Mucosa of rectum (tissue), 2 donors: Measurements from ENCODE around the gene CLIP4.

Experiments
- H3K27ac ChIP-seq, 2 donors: one replicate each; pipeline ENCODE4 v1.7.0; 2013; ENCODE audit warnings: inconsistent platforms in 2 of 2, low read depth in 2 of 2, low read length in 2 of 2
- H3K27me3 ChIP-seq, 2 donors: one replicate each; pipeline ENCODE4 v1.7.0; 2013; ENCODE audit warnings: low read length in 2 of 2; ENCODE audit not compliant: control insufficient read depth in 2 of 2, insufficient read depth in 2 of 2
- H3K36me3 ChIP-seq, 2 donors: one replicate each; pipeline ENCODE4 v1.7.0; 2013; ENCODE audit warnings: low read length in 2 of 2; ENCODE audit not compliant: control insufficient read depth in 2 of 2, insufficient read depth in 2 of 2
- H3K4me1 ChIP-seq, 2 donors: one replicate each; pipeline ENCODE4 v1.7.0; 2013; ENCODE audit warnings: low read length in 2 of 2, mild to moderate bottlenecking in 1 of 2; ENCODE audit not compliant: control insufficient read depth in 2 of 2, insufficient read depth in 2 of 2
- H3K4me3 ChIP-seq, 2 donors: one replicate each; pipeline ENCODE4 v1.7.0; 2013; ENCODE audit warnings: low read length in 2 of 2
- H3K9ac ChIP-seq, 2 donors: one replicate each; pipeline ENCODE4 v1.7.0; 2013; ENCODE audit warnings: low read length in 2 of 2, low read depth in 1 of 2, mild to moderate bottlenecking in 1 of 2
- H3K9me3 ChIP-seq, 2 donors: one replicate each; pipeline ENCODE4 v1.7.0; 2013; ENCODE audit warnings: low read length in 2 of 2; ENCODE audit not compliant: control insufficient read depth in 2 of 2
- donor health status: healthy.
- donor health status: Normal muscosa, but diverticular disease.

The CLIP4 gene

GRCh38 chr2:29182334-29182733 is 67.1 kb downstream of the CLIP4 start:
- H3K9me3 ChIP-seq, result no peaks in the 10 kb centered on the region
- H3K27me3 ChIP-seq, result no peaks in the 10 kb centered on the region
- H3K4me3 ChIP-seq, result no peak overlapping the region
- no peak overlapping the region for H3K9ac ChIP-seq
- H3K4me1 ChIP-seq, result no peaks in the 10 kb centered on the region
- no peak overlapping the region for H3K27ac ChIP-seq
- H3K36me3 ChIP-seq, result no peaks in the 10 kb centered on the region

GRCh38 chr2:29182920-29183319 is 67.7 kb downstream of the CLIP4 start:
- H3K9ac ChIP-seq, result no peak overlapping the region
- no peaks in the 10 kb centered on the region for H3K9me3 ChIP-seq
- no peak overlapping the region for H3K4me3 ChIP-seq
- H3K27ac ChIP-seq, result no peak overlapping the region
- H3K36me3 ChIP-seq, result no peaks in the 10 kb centered on the region
- no peaks in the 10 kb centered on the region for H3K4me1 ChIP-seq
- no peaks in the 10 kb centered on the region for H3K27me3 ChIP-seq

DNA sequence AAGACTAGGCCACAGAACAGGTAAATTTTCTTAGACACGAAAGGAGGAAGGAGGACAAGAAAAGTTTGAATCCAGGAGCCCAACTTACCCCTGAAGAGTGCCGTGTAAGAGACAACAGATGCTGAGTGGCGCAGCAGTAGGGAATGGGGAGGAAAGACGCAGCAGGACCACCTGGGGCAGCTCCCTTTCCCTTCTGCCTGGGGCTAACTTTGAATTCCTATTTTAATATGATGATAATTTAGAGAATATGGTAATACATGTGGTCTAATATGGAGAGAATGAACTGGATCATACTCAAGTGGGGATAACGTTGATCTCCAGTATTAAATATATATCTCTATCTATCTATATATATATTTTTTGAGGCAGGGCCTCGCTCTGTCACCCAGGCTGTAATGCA is 69.3 kb downstream of the CLIP4 start:
- no peaks in the 10 kb centered on the region for H3K9me3 ChIP-seq
- H3K36me3 ChIP-seq, result no peaks in the 10 kb centered on the region
- no peaks in the 10 kb centered on the region for H3K4me1 ChIP-seq
- no peak overlapping the region for H3K4me3 ChIP-seq
- H3K27ac ChIP-seq, result no peak overlapping the region
- no peaks in the 10 kb centered on the region for H3K27me3 ChIP-seq
- no peak overlapping the region for H3K9ac ChIP-seq

DNA sequence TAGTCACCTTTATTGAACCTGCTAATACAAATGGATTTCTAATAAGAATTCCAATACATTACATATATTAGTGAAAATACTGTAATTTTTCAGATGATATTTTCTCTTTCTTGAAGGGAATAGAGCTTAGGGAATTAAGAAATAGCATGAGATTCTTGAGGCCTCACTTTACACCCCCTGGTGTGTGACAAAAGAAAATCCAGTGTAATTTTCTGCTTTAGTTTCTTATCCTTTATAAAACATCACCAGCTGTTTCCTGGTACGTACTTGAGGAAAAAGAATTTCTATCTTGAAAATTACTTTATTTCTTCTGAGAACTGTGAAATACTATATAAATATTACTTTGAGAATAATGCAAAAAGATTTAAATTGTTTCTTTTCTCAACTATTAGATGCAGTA is 71.6 kb downstream of the CLIP4 start:
- H3K27me3 ChIP-seq, result no peaks in the 10 kb centered on the region
- no peaks in the 10 kb centered on the region for H3K36me3 ChIP-seq
- H3K9me3 ChIP-seq, result no peaks in the 10 kb centered on the region
- no peaks in the 10 kb centered on the region for H3K4me1 ChIP-seq
- H3K9ac ChIP-seq, result no peak overlapping the region
- H3K4me3 ChIP-seq, result no peak overlapping the region
- H3K27ac ChIP-seq, result no peak overlapping the region

- Histone ChIP-seq H3K9ac (no peak overlapping the region), H3K27me3 (no peaks in the 10 kb centered on the region), H3K4me1 (no peaks in the 10 kb centered on the region), H3K4me3 (no peak overlapping the region), H3K9me3 (no peaks in the 10 kb centered on the region), H3K36me3 (no peaks in the 10 kb centered on the region), H3K27ac (no peak overlapping the region)
Measured at GRCh38 chr2:29187926-29188325, 72.7 kb downstream of the CLIP4 start.

DNA sequence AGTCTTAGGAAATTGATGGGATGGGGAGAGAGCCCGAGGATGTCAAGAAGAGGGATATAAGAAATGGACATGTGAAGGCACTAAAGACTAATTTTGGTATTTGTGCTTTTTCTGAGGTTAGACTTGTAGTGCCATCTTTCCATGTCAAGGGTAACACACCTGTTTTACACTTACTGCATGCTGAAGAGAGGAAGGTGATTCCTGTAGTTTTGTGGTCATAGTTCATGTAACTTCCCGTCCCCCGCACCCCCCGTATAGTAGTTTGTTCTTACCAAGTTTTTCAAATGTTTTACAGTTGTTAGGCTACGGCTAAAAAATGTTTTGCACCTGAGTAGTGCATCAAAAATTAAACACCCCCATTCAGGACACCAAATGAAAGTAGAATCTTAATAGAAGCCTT is 73.8 kb downstream of the CLIP4 start:
- no peak overlapping the region for H3K4me3 ChIP-seq
- H3K27ac ChIP-seq, result no peak overlapping the region
- no peaks in the 10 kb centered on the region for H3K9me3 ChIP-seq
- H3K27me3 ChIP-seq, result no peaks in the 10 kb centered on the region
- no peaks in the 10 kb centered on the region for H3K4me1 ChIP-seq
- no peak overlapping the region for H3K9ac ChIP-seq
- H3K36me3 ChIP-seq, result no peaks in the 10 kb centered on the region

DNA sequence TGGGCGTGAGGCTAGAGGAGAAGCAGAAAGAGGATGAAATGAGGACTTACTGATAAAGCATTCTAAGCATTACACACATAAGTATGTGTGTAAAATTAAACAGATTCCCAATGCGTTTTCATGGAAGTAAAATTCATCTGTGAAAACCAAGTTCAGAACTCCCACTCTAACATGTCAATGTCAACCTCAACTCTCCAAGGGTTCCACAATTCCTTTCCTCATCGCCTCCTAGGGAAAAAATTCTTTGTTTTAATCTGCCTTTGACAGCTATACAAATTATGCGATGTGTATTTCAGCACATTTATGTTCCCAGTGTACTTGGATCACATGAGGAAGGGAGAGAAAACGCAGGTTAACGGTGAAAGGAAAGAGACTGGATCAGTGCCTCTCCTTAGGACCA is 76.6 kb downstream of the CLIP4 start:
- H3K36me3 ChIP-seq, result no peaks in the 10 kb centered on the region
- no peak overlapping the region for H3K9ac ChIP-seq
- H3K27me3 ChIP-seq, result no peaks in the 10 kb centered on the region
- no peak overlapping the region for H3K27ac ChIP-seq
- no peaks in the 10 kb centered on the region for H3K4me1 ChIP-seq
- no peak overlapping the region for H3K4me3 ChIP-seq
- no peaks in the 10 kb centered on the region for H3K9me3 ChIP-seq

- H3K27ac ChIP-seq, result no peak overlapping the region
- H3K9me3 ChIP-seq, result no peaks in the 10 kb centered on the region
- H3K27me3 ChIP-seq, result no peaks in the 10 kb centered on the region
- H3K4me3 ChIP-seq, result no peak overlapping the region
- no peaks in the 10 kb centered on the region for H3K4me1 ChIP-seq
- H3K36me3 ChIP-seq, result no peaks in the 10 kb centered on the region
- no peak overlapping the region for H3K9ac ChIP-seq
Measured at GRCh38 chr2:29192526-29192925, 77.3 kb downstream of the CLIP4 start.

GRCh38 chr2:29193111-29193510 is 77.9 kb downstream of the CLIP4 start:
- Histone ChIP-seq H3K36me3 (no peaks in the 10 kb centered on the region), H3K9ac (no peak overlapping the region), H3K27me3 (no peaks in the 10 kb centered on the region), H3K27ac (no peak overlapping the region), H3K4me1 (no peaks in the 10 kb centered on the region), H3K4me3 (no peak overlapping the region), H3K9me3 (no peaks in the 10 kb centered on the region)

DNA sequence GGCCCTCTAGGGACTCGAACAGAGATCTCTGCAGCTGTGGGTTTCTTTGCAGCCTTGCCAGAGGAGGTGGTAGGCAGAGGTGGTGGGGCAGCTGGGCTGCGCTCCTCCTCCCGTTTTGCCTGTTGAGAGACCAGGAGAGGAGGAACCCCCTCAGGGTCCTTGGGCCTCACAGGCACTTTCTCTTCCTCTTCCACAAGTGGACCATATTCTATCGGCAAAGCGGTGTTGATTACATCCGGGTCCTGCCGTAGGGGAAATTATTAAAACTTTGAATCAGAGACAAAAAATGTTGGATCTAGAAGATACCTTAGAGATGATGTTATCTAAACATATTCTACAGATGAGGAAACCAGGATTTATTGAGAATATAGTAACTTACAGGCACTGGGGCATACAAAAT is 78.5 kb downstream of the CLIP4 start:
- no peak overlapping the region for H3K4me3 ChIP-seq

GRCh38 chr2:29195796-29196195 is 80.6 kb downstream of the CLIP4 start:
- no peaks in the 10 kb centered on the region for H3K4me1 ChIP-seq
- no peaks in the 10 kb centered on the region for H3K36me3 ChIP-seq
- no peaks in the 10 kb centered on the region for H3K27me3 ChIP-seq
- no peaks in the 10 kb centered on the region for H3K9me3 ChIP-seq
- no peak overlapping the region for H3K4me3 ChIP-seq
- no peak overlapping the region for H3K27ac ChIP-seq
- no peak overlapping the region for H3K9ac ChIP-seq

More for the DNA sequence above, 78.5 kb downstream of the CLIP4 start:
- no peak overlapping the region for H3K27ac ChIP-seq
- H3K27me3 ChIP-seq, result no peaks in the 10 kb centered on the region
- H3K4me1 ChIP-seq, result no peaks in the 10 kb centered on the region
- no peaks in the 10 kb centered on the region for H3K36me3 ChIP-seq
- no peaks in the 10 kb centered on the region for H3K9me3 ChIP-seq
- H3K9ac ChIP-seq, result no peak overlapping the region
